ENCODE results near the gene SORT1.
"Not testable (repeated sequence)": the region's sequence is repeated elsewhere in the genome, so short reads cannot be mapped to it uniquely, and the experiment has no call there.

Gene SORT1

DNA sequence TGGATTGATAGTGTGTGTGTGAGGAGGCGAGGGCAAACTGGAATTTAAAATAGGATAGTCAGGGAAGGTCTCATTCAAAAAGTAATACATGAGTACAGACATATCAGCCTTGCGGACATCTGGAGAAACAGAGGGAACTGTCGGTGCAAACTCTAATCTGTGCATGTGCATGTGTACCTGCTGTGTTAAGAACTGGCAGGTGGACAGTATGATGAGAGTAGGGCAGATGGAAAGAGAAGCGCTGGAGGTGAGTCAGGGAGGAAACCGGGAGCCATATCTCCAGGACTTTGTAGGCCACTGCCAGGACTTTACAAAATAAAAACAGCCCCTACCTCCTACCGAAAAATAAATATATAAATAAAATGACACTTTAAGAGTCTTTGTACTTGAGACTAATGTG, 59.6 kb downstream of the SORT1 start:
- no peak for DNase-seq

DNA sequence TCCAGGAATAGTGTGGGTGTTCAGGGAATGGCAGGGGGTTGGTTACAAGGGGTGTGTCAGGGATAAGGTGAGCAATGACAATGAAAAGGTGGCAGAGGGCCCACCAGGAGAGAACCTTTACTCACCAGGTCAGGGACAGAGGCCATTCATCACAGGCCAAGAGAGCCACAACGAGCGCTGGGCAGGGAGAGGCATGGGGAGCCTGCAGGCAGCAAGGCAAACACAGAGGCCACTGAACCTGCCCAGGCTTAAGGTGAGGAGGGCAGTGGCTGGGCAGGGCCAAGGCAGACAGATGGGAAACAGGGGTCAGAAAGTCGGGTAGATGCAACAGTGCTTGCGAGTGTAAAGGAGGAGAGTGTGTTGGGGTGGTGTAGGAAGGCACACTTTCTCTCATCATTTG, 62.6 kb downstream of the SORT1 start:
- DNase-seq, result no peak

DNA sequence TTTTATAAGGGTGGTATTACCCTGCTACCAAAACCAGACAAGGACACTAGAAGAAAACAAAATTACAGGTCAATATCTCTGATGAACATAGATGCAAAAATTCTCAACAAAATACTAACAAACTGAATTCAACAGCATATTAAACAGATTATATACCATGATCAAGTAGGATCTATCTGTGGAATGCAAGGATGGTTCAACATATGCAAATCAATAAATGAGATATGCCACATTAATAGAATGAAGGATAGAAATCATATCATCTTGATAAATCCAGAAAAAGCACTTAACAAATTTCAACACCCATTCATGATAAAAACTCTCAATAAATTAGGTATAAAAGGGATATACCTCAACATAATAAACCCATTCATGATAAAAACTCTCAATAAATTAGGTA, 66.6 kb downstream of the SORT1 start:
- DNase-seq, result no peak

DNA sequence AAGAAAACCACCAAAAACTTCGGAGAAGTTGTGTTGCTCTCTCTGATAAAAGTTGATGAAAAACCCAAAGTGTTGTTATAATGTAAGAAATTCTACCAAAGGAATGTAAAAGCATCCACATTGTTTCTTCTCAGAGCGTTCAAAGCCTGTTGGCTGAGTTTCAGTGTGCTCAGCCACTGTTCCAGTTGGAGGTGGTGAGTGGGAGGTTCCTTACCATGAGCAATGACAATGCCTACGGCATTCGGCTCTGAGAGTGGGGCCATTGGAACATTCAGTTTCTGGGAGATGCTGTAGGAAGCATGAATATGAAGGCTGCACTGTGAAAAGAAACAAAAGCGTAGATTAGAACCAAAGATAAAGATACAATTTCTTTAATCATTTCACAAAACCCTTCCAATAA, 70.4 kb downstream of the SORT1 start:
- DNase-seq, result no peak

DNA sequence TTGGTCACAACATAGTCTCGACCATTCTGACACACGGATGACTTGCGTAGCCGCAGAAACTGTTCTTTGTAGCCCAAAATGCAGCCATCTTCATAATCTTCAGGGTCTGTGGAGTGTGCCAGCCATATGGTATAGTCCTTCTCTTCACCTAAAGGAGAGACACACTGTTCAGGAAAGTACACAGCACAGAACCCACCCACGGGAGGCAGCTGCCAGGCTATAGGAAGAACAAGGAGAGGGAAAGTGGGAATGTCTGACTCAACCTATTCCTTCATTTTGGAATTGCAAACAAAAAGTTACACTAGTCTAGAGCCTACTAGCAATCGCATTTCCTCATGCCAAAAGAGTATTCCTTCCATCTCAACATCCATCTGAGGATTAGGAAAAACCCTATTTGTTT, 74.7 kb downstream of the SORT1 start:
- no peak for DNase-seq

DNA sequence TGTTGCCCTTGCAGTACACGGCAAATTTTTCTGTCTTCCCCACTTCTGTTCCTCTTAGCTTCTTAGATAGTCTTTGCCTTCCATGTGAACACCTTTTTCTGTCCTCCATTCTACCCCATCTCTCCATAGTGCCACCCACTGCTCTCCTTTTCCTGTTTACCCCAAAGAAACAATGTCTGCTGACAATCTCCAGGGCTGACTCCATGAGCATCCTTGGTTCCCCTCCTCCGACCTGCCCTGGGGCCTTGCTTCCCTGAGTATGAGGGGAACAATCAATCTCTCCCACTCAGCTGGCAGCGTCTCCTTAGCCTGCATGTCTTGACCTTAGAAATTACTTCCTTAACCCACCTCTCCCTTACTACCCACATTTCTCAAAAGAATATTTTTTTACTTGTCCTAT, 78.6 kb downstream of the SORT1 start:
- no peak for DNase-seq

DNA sequence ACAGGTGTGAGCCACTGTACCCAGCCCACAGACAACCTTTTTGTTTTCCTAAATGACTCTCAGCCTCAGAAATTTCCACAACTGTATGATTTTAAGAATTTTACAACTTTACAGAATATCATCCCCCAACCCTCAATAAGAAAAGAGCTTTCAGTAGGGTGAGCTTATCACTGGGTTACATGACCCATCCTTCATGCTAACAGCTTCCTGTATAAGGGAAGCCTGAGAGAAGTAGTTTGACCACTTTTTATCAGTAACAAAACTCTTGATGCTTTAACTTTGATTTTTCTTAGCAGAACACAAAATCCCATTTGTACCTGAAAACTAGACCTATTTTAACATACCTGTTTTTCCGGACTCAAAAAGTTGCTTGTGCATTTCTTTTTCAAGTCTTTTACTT, 81.2 kb downstream of the SORT1 start:
- DNase-seq, result no peak

DNA sequence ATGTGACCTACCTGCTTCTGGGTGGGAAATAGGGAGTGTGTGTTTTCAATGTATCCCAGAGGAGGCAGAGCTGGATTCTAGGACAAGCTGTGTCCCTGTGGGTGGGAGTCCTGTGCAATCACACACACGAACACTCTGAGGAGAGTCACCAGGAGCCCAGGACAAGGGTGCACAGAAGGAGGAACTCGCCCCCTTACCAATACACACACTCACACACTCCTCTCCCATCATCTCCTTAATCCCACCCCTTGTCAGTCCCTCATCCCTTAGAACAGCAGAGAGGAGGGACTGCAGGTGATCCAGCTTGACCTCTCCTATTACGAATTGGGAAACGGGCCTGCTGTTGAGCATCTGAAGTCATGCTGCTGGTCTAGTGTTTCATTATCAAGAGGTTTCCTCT, 82.4 kb downstream of the SORT1 start:
- no peak for DNase-seq

DNA sequence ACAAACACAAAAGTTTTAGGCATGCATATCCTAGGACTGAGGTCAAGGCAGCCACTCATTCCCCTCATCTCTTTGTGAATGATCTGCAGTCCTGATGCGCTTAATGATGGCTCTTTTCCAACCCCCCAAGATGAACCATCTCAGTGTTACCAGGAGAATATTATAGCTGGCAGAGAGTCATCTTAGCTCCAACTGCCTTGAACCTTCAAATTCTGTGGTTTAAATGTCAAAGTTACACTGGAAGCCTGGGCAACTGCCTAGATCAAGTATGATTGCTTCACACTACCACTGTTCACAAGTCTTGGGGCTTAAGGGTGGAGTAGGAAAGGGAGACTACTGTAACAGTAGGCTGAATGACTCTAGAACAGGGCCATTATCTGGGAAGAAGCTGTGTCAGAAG, 82.9 kb downstream of the SORT1 start:
- DNase-seq, result no peak

DNA sequence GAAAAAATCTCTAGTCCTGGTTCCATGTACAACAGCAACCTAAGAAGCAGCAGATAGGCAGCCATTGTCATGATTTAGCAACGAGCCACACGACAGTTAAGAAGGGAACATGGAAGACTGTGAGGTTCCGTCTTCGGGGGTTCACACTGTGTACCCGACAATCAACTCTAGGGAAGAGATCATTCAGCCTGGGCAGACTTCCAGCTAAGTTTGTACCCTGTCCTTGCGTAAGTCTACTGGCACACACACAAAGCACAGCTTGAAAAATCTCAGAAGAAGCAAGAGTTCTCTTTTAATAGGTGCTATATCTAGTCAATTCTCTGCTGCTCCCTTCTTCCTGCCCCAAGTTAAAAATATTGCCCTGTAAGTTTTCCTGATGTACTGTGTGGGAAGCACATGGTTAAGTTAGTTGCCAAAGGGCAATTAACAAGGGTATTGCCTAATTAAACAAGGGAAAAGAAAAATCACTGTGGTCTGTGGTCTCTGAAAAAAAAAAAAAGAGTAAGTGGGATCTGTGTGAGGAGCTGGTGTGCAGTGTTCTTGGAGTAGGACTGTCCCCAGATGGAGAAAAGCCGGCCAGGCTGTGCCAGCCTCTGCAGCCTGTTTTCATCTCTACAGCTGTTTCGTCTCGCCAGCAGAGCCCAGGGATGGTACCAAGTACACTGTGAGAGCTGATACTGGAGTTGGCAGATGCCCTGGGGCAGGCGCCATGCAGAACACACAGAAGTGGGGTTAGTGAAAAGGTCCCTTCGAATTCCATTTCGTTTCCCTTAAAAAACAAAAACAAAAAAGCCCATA, 84.5 kb downstream of the SORT1 start:
- no peak for DNase-seq

DNA sequence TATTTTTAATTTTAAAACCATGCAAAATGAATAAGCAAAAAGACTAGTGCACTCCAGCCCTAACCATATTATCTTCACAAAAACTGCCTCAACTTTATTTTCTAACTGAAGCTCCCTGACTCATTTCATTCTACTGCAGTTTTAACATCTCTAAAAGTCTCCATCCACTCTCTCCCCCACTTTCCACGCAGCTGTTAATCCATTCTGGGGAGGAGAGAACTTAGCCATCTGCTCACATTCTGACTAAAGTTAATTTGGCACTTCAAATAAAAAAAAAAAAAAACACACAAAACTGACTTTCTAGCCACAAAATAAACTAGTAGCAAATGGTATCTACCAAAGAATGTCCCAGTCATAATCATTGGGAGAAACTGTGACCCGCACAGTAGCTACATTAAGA, 85.5 kb downstream of the SORT1 start:
- DNase-seq, result no peak

DNA sequence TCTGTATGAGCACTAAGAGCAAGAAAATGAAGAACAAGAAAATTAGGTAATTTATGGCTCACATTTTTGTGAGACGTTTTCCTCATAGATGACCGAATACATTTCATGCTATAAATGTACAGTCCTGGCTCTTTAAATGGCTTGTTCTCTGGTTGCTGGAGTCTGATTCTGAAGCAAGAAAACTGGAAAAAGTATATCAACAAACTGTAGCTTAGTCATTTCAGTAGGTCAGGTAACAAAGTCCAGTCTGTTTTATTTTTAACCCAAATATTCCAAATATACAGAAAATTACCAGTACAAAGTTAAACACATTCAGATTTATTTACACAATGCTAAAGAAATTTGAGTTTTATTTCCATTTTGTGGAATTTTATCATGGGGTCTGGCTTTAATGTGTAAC, 88.4 kb downstream of the SORT1 start:
- no peak for DNase-seq

DNA sequence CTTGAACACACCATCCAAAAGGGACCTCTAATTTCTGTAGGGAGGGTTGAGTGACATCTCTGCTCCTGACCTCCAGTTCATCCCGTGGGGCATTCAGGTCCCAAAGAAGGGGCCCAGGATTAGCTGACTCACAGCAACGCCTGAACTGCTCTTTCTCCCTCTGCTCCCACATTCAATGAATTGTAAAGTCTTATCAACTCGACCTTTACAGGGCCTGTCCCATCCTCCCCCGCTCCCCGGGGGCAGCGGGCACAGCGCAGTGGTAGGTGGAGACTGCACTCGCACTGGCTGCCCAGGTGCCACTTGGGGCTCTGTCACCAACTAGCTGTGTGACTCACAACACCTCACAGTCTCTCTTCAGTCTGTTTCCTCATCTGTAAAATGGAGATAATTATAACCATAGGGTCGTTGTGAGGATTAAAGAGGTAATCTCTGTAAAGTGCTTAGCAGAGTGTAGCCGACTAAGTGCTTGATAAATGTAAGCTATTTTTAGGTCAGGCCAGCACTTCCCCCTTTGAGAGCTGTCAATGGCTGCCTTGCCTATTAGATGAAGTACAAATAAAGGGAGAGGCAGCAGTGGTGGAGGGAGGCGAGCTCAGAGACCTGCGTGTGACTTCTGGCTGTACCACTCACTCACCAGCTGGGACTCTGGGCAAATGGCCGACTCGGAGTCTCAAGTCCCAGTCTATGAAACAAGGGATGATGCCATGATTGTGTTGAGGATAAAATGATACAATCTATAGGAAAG, 90.3 kb downstream of the SORT1 start:
- DNase-seq, result no peak

DNA sequence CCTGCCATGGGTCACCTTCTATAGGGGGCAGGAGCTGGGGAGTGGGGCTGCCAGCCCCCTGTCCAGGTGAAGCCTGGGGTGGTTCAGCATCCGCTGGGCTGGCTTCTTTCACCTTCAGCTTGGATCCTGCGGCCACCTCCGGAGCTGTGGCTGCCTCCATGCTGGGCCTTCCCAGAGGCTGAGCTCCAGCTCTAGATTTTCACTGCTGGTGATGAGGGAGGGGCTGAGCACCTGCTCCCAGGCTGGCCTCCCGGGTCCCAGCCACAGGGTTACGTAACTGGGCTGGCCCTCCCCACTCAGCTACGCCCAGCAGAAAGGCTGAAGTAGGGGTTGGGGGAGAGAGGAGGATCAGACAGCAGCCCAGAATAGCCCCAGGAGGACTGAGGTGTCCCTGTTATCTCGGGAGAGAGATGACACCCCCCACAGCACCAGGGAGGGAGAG, 90.9 kb downstream of the SORT1 start, which contains the start of gene MYBPHL:
TSS of gene MYBPHL (minus strand) at position 180 of the 442 bp plus-strand sequence. CDS start at position 160, 20 bp downstream.
- DNase-seq, result no peak

DNA sequence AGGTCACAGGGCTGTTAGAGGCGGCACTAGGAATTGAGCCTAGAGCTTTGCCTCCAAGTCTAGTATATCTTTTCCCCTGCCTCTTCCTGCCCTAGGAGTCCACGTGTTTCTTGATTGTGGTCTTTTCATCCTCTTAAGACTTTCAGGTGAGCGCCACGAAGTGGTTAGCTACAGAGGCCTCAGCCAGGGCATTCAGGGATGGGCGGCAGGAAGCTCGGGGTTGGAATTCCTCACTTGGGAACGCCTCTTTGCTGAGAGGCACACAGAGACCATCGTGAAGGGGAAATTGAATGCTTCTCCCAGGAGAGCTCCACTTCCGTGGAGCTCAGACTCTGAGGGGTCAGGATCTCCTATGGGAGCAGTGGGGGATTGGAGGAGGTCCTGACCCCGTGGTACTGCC, 91.7 kb downstream of the SORT1 start:
- DNase-seq, result not testable (repeated sequence)

DNA sequence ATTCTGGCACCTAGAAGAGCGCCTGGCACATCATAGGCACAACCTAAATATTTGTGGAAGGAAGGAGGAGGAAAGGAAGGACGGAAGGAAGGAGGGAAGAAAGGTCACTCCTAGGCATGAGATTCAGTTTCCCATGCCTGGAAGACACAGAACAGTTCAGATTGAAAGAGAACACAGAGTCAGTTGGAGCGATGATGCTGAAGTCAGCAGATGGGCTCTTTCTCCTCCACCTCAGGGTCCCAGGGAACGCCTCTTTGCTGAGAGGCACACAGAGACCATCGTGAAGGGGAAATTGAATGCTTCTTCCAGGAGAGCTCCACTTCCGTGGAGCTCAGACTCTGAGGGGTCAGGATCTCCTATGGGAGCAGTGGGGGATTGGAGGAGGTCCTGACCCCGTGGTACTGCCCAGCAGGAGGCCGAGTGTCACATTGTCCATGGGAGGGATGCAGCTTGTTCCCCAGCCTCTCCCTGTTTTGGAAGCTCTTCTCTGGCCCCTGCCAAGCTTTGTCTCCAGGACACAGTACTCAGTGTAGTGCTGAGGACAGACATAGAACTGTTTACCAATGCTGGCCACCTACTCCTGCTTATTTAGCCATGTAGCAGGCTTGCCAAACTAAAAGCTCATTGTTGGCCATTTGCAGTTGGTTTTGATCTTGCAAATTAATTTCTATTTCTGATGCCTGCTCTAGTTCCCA, 93.3 kb downstream of the SORT1 start:
- no peak for DNase-seq

DNA sequence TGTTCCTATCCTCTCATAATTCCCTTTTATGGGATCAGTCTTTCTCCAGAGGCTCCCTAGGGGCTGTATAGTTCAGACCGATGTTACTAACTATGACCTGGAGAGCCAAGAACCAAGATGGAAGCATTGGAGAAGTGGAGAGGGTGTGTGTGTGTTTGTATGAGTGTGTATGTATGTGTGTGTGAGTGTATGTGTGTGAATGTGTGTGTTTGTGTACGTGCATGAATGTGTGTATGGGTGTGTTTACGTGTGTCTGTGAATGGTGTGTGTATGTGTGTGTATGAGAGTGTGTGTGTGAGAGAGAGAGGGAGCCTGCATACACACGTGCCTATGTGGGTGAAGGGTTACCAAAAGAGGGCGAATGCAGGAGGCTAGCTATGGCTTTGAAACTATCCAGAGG, 95.8 kb downstream of the SORT1 start:
- DNase-seq, result no peak

DNA sequence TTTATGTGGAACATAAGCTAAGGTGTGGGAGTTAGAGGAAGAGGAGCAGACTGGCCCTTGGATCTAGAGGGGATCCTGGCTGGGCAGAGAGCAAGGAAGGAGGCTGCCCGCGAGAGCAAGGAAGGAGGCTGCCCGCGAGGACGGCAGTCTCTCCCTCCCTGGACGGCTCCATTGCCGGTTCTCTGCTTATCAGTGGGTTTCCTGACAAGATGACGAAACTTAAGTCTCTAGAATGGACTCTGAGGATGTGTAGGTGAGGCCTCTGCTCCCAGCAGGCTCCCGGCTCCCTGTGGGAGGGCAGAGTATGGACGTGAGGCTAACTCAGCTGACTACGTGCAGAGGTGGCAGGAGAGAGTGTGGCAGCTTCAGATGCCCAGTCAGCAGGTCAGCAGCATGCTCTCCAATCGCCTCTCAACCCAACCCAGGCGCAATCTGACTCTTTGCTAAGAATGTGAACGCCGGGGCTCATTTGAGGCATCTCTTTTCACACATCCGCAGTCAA, 97.0 kb downstream of the SORT1 start:
- DNase-seq, result no peak

DNA sequence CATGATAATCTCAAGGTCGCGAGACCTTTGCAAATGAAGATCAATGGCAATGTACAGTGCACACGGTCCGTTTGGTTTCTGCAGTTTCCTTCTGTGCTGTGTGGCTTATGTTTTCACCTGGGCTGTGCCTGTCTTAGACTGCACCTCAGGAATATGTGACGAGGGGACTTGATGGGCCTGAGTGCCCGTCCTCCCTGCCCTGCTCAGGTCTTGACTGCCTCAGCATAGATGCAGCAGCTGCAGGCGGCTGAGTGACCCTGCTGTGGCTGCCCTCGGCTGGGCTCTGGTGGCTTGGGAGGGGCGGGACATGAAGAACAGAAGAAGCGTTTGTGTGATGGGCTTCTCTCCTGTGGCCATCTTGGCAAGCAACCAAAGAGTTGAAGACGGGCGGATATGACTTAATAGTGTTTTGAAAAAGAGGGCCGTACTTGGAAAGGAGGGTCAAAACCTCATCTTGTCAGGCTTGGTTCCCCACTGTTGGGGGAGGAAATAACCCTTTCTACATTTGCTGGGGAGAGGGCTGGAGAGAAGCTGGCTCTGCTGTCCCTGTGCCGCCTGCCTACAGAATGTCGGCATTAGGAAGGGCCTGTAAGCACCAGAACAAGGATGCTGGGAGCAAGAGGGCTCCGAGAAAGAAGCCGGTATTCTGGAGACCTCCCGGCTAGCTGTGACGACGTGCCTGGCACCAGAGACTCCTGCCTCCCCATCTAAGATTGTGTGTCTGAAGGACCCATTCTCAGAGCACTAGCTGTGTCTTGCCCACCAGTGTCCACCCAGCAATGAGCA, 98.0 kb downstream of the SORT1 start:
- no peak for DNase-seq

DNA sequence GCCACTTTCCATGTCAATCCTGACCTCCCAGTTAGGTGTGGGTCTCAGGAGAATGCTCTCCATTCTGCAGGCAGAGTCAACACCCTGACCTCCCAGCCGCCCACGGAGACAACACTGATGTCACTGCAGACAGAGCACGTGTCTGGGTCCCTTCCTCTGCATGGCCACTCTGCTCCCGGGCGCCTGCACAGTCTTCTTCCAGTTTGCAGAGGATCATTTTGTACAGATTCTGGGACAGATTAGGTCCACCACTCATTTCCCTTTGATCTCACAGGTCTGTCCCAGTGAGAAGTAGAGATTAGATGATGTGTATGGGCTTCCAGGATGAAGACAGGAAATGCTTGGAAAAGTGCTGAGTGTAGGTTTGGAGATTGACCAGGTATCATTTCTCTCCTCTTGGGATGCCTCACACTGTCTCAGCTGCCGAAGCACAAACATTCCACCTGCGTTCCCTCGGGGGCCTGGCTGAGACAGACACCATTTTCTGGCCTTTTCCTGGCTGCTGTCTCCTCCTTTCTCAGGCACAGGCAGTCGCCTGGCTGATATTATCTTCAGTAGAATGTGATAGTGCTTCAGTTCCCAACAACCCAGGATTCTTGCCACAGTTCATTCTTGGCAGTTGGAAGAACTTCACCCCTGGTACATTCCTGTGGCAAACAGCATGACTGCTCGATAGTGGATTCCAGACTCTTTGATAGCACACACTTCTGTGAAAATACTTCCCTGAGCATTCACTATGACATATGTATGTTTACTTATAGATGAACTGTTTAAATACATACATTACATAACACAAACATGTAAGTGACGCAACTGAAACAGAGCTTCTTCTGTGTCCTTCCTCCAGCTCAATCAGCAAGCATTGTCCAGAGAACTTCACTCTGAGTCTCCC, 98.8 kb downstream of the SORT1 start:
- no peak for DNase-seq

DNA sequence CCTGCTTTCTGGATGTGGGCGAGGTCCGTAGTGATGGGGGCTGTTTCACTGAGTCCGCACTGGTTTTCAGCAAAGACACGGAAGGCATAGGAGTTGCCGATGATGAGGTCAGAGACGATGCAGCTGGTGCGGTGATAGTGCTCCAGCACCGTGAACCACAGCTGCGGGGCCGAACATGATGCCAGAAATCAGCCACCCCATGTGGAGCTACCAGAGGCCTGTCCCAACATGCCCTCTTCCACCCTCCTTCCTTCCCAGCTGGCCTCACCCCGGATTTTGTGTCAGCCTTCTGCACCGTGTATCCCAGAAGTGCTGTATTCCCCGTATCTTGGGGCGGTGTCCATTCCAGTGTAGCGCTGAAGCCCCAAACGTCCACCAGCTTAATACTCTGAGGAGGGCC, 100.9 kb downstream of the SORT1 start:
- no peak for DNase-seq
